ENCODE measurements around the gene RAI1.
"Not testable (repeated sequence)": the region's sequence is repeated elsewhere in the genome, so short reads cannot be mapped to it uniquely, and the experiment has no call there.

The RAI1 gene

DNA sequence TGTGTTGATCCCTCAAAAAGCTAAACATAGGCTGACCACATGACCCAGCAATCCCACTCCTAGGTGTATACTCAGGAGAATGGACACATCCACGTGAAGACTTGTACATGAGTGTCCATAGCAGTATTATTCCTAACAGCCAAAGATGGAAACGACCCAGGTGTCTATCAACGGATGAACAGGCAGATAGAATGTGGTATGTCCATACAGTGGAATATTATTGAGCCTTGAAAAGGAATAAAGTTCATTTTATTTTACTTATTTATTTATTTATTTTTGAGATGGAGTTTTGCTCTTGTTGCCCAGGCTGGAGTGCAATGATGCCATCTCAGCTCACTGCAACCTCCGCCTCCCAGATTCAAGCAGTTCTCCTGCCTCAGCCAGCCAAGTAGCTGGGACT is 36.1 kb upstream of the RAI1 start:
- H3K9me3 ChIP-seq (ENCODE audit: control insufficient read depth in 2 of 2, low read length in 2 of 2); H3K27ac ChIP-seq (ENCODE audit: low read length); H3K27me3 ChIP-seq (ENCODE audit: control insufficient read depth in 1 of 2, insufficient read depth in 2 of 2, low read length in 2 of 2); H3K9ac ChIP-seq (ENCODE audit: low read length in 2 of 2); H3K4me3 ChIP-seq (ENCODE audit: low read length in 2 of 2); H3K36me3 ChIP-seq (ENCODE audit: control insufficient read depth in 2 of 2, insufficient read depth in 2 of 2, low read length in 2 of 2); H3K4me1 ChIP-seq (ENCODE audit: control insufficient read depth, insufficient read depth, low read length): not testable (repeated sequence)

DNA sequence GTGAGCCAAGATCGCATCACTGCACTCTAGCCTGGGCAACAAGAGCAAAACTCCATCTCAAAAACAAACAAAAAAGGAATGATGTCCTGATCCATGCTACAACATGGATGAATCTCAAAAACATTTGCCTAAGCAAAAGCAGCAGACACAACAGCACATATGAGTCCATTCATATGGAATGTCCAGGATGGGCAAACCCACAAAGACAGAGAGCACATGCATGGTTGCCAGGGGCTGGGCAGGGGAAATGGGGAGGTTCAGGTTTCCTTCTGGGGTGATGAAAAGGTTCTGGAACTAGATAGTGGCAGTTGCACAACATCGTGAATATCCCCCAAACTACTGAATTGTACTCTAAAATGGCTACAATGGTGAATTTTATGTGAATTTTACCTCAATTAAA is 35.3 kb upstream of the RAI1 start:
- no peak overlapping the region for H3K4me3 ChIP-seq (ENCODE audit: low read length in 2 of 2)
- H3K36me3 ChIP-seq (ENCODE audit: control insufficient read depth in 2 of 2, insufficient read depth in 2 of 2, low read length in 2 of 2) = no peaks in the 10 kb centered on the region
- H3K27me3 ChIP-seq (ENCODE audit: control insufficient read depth in 1 of 2, insufficient read depth in 2 of 2, low read length in 2 of 2) = no peaks in the 10 kb centered on the region
- H3K9me3 ChIP-seq (ENCODE audit: control insufficient read depth in 2 of 2, low read length in 2 of 2) = peaks cover 0 to 3% of the 10 kb centered on the region in 2 donors
- H3K27ac ChIP-seq (ENCODE audit: low read length) = no peak overlapping the region
- peaks cover 9% of the 10 kb centered on the region for H3K4me1 ChIP-seq (ENCODE audit: control insufficient read depth, insufficient read depth, low read length)
- no peak overlapping the region for H3K9ac ChIP-seq (ENCODE audit: low read length in 2 of 2)

DNA sequence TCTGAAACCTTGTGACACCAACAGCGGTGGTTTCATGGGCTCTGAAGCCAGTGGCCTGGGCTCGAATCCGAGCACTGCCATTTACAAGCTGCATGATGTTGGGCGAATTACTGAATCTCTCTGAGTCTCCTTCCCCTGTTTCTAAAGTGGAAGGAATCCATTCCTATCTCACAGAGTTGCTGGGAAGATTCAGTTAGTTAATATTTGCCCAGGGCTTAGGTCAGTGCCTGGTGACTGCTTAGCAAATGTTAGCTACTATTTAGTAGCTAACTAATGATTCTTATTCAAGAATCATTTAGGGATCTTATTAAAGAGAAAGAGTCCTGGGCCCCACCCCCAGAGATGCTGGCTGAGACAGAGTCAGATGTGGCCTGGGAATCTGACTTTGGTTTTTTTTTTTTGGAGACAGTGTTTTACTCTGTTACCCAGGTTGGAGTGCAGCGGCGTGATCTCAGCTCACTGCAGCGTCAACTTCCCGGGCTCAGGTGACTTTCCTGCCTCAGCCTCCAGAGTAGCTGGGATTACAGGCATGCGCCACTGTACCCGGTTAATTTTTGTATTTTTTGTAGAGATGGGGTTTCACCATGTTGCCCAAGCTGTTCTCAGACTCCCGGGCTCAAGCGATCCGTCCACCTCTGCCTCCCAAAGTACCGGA is 33.6 kb upstream of the RAI1 start:
- Histone ChIP-seq H3K9me3 (ENCODE audit: control insufficient read depth in 2 of 2, low read length in 2 of 2) (peaks cover 0 to 3% of the 10 kb centered on the region in 2 donors), H3K9ac (ENCODE audit: low read length in 2 of 2) (no peak overlapping the region), H3K27ac (ENCODE audit: low read length) (no peak overlapping the region), H3K4me3 (ENCODE audit: low read length in 2 of 2) (no peak overlapping the region), H3K36me3 (ENCODE audit: control insufficient read depth in 2 of 2, insufficient read depth in 2 of 2, low read length in 2 of 2) (no peaks in the 10 kb centered on the region), H3K27me3 (ENCODE audit: control insufficient read depth in 1 of 2, insufficient read depth in 2 of 2, low read length in 2 of 2) (no peaks in the 10 kb centered on the region), H3K4me1 (ENCODE audit: control insufficient read depth, insufficient read depth, low read length) (peaks cover 9% of the 10 kb centered on the region)

DNA sequence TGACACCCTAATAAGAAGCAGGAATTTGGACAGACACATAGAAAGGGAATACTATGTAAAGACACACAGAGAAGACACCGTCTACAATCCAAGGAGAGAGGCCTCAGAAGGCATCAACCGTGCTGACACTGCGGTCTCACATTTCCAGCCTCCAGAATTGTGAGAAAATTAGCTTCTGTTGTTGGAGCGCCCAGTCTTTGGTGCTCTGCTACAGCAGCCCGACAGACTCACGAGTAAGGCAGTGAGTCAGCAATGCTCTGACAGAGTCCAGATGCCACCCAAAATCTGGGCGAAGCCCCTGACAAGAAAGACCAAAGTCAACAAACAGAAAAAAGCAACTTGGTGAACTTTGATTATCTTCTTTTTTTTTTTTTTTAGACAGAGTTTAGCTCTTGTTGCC is 32.5 kb upstream of the RAI1 start:
- H3K36me3 ChIP-seq (ENCODE audit: control insufficient read depth in 2 of 2, insufficient read depth in 2 of 2, low read length in 2 of 2) = no peaks in the 10 kb centered on the region
- H3K27me3 ChIP-seq (ENCODE audit: control insufficient read depth in 1 of 2, insufficient read depth in 2 of 2, low read length in 2 of 2) = no peaks in the 10 kb centered on the region
- peaks cover 0 to 3% of the 10 kb centered on the region in 2 donors for H3K9me3 ChIP-seq (ENCODE audit: control insufficient read depth in 2 of 2, low read length in 2 of 2)
- H3K4me1 ChIP-seq (ENCODE audit: control insufficient read depth, insufficient read depth, low read length) = peaks cover 9% of the 10 kb centered on the region
- no peak overlapping the region for H3K9ac ChIP-seq (ENCODE audit: low read length in 2 of 2)
- no peak overlapping the region for H3K4me3 ChIP-seq (ENCODE audit: low read length in 2 of 2)
- H3K27ac ChIP-seq (ENCODE audit: low read length) = peak overlapping the region; percentile 46

DNA sequence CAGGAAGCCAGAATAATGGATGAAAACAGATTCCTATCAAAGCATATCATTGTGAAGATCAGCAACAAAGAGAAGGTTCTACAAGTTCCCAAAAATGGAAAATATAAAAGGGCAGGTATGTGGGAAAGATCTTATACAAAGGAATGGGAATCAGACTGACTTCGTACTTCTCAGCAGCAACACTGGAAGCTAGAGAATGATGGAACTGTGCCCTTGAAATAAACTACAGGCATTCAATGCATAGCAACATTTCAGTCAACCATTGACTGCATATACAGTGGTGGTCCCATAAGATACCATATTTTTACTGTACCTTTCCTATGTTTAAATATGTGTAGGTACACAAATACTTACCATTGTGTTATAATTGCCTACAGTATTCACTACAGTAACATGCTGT is 30.3 kb upstream of the RAI1 start:
- Histone ChIP-seq H3K9ac (ENCODE audit: low read length in 2 of 2) (no peak overlapping the region), H3K9me3 (ENCODE audit: control insufficient read depth in 2 of 2, low read length in 2 of 2) (no peaks in the 10 kb centered on the region), H3K4me1 (ENCODE audit: control insufficient read depth, insufficient read depth, low read length) (peaks cover 9% of the 10 kb centered on the region), H3K4me3 (ENCODE audit: low read length in 2 of 2) (no peak overlapping the region), H3K27ac (ENCODE audit: low read length) (no peak overlapping the region), H3K36me3 (ENCODE audit: control insufficient read depth in 2 of 2, insufficient read depth in 2 of 2, low read length in 2 of 2) (no peaks in the 10 kb centered on the region), H3K27me3 (ENCODE audit: control insufficient read depth in 1 of 2, insufficient read depth in 2 of 2, low read length in 2 of 2) (no peaks in the 10 kb centered on the region)

DNA sequence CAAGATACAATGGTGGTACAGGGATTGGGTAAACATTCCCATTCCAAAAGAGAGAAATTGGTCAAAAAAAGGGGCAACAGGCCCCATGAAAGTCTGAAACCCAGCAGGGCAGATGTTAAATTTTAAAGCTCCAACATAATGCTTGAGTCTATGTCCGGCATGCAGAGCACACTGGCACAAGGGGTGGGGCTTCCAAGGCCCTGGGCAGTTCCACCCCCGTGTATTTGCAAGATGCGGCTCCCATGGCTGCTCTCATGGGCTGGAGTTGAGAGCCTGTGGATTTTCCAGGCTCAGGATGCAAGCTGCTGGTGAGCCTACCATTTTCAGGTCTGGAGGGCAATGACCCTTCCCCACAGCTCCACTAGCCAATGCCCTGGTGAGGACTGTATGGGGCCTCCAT is 27.9 kb upstream of the RAI1 start:
- H3K27me3 ChIP-seq (ENCODE audit: control insufficient read depth in 1 of 2, insufficient read depth in 2 of 2, low read length in 2 of 2) = no peaks in the 10 kb centered on the region
- peaks cover 2 to 3% of the 10 kb centered on the region in 2 donors for H3K9me3 ChIP-seq (ENCODE audit: control insufficient read depth in 2 of 2, low read length in 2 of 2)
- peaks cover 8% of the 10 kb centered on the region for H3K4me1 ChIP-seq (ENCODE audit: control insufficient read depth, insufficient read depth, low read length)
- no peak overlapping the region for H3K9ac ChIP-seq (ENCODE audit: low read length in 2 of 2)
- H3K36me3 ChIP-seq (ENCODE audit: control insufficient read depth in 2 of 2, insufficient read depth in 2 of 2, low read length in 2 of 2) = no peaks in the 10 kb centered on the region
- H3K4me3 ChIP-seq (ENCODE audit: low read length in 2 of 2) = no peak overlapping the region
- no peak overlapping the region for H3K27ac ChIP-seq (ENCODE audit: low read length)

DNA sequence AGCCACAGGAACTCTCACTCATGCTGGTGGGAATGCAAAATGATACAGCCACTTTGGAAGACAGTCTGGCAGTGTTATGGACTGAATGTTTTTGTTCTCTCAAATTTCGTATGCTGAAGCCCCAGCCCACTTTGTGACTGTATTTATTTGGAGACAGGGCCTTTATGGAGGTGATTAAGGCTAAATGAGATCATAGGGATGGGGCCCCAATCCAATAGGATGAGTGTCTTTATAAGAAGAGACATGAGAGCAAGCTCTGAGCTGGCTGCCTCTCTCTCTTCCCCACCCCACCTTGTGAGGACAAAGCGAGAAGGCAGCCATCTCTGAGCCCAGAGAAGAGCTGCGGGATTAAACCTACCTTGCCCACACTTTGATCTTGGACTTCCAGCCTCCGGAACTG is 21.9 kb upstream of the RAI1 start:
- Histone ChIP-seq H3K9me3 (ENCODE audit: control insufficient read depth in 2 of 2, low read length in 2 of 2) (peaks cover 3 to 10% of the 10 kb centered on the region in 2 donors), H3K4me3 (ENCODE audit: low read length in 2 of 2) (no peak overlapping the region), H3K27me3 (ENCODE audit: control insufficient read depth in 1 of 2, insufficient read depth in 2 of 2, low read length in 2 of 2) (no peaks in the 10 kb centered on the region), H3K9ac (ENCODE audit: low read length in 2 of 2) (no peak overlapping the region), H3K36me3 (ENCODE audit: control insufficient read depth in 2 of 2, insufficient read depth in 2 of 2, low read length in 2 of 2) (no peaks in the 10 kb centered on the region), H3K27ac (ENCODE audit: low read length) (no peak overlapping the region), H3K4me1 (ENCODE audit: control insufficient read depth, insufficient read depth, low read length) (peaks cover 6% of the 10 kb centered on the region)

DNA sequence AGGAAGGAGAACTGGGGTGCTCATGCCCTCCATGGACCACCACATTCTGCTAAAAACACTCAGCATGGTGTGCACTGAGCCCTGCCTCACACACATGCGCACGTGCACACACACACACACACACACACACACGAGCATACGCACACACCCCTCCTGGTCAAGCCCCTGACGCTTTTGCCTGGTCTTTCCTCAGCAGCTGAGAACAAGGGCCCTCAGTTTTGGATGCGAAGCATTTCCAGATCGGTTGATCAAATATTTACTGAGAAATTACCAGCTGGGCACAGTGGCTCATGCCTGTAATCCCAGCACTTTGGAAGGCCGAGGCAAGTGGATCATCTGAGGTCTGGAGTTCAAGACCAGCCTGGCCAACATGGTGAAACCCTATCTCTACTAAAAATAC is 20.1 kb upstream of the RAI1 start:
- Histone ChIP-seq H3K27me3 (ENCODE audit: control insufficient read depth in 1 of 2, insufficient read depth in 2 of 2, low read length in 2 of 2) (no peaks in the 10 kb centered on the region), H3K9ac (ENCODE audit: low read length in 2 of 2) (no peak overlapping the region), H3K36me3 (ENCODE audit: control insufficient read depth in 2 of 2, insufficient read depth in 2 of 2, low read length in 2 of 2) (no peaks in the 10 kb centered on the region)

DNA sequence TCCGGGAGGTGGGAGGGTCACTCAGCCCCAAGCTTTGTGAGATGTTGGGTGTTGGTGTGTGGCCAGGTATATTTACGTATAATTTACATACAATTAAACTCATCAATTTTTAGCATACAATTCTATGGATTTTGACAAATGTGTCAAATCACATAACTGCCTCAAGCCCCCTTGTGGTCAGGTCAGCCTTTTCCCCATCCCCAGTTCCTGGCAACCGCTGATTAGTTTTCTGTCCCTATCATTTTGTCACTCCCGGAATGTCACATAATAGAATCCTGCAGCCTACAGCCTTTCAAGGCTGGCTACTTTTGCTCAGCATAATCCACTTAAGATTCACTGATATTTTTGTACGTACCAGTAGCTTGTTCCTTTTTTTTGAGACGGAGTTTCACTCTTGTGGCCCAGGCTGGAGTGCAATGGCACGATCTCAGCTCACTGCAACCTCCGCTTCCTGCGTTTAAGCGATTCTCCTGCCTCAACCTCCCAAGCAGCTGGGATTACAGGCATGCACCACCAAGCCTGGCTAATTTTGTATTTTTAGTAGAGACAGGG is 19.3 kb upstream of the RAI1 start:
- H3K9ac ChIP-seq (ENCODE audit: low read length in 2 of 2) = no peak overlapping the region
- H3K27ac ChIP-seq (ENCODE audit: low read length) = no peak overlapping the region
- no peaks in the 10 kb centered on the region for H3K36me3 ChIP-seq (ENCODE audit: control insufficient read depth in 2 of 2, insufficient read depth in 2 of 2, low read length in 2 of 2)
- H3K9me3 ChIP-seq (ENCODE audit: control insufficient read depth in 2 of 2, low read length in 2 of 2) = peaks cover 3 to 10% of the 10 kb centered on the region in 2 donors
- H3K27me3 ChIP-seq (ENCODE audit: control insufficient read depth in 1 of 2, insufficient read depth in 2 of 2, low read length in 2 of 2) = no peaks in the 10 kb centered on the region
- H3K4me1 ChIP-seq (ENCODE audit: control insufficient read depth, insufficient read depth, low read length) = peaks cover 6% of the 10 kb centered on the region
- H3K4me3 ChIP-seq (ENCODE audit: low read length in 2 of 2) = no peak overlapping the region

More for the DNA sequence above, 20.1 kb upstream of the RAI1 start:
- H3K4me1 ChIP-seq (ENCODE audit: control insufficient read depth, insufficient read depth, low read length) = peaks cover 6% of the 10 kb centered on the region
- no peak overlapping the region for H3K4me3 ChIP-seq (ENCODE audit: low read length in 2 of 2)
- H3K9me3 ChIP-seq (ENCODE audit: control insufficient read depth in 2 of 2, low read length in 2 of 2) = peaks cover 3 to 10% of the 10 kb centered on the region in 2 donors
- no peak overlapping the region for H3K27ac ChIP-seq (ENCODE audit: low read length)

DNA sequence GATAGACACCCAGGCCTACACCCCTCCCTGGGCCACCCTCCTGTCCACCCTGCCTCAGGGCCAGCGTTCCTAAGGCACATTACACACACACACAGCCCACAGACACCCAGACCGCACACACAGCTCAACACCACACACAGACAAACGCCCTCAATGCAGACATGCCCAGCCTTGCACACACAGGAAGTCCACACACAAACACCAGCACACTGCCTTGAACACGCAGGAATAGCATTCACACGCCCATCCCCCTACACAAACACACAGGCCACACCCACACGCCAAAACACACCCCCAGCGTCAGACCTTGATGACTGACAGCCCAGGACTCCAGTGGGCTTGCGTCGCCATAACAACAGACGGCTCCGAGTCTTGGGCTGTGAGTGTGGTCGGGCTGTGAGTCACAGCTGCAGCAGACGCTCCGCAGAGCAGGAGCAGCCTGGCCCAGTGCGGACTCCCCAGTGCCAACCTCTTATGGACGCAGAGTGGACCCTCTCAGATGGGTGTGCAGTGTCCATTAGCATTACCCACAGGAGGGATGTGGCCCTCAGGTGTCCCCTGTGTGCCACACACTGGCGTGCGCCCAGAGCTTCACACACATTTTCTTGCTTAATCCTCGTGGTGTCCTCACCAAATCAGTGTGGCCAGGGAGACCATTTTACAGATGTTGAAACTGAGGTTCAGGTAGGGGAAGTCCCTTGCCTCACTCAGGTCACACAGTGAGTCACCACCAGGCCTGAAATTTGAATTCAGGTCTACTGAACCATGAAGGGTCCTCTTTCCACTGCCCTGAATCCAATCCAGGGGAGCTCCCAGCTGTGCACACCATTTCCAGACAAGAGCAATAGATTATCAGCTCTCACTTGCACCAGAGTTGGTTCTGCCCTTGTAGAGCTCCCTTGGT is 17.8 kb upstream of the RAI1 start:
- H3K9me3 ChIP-seq (ENCODE audit: control insufficient read depth in 2 of 2, low read length in 2 of 2) = peaks cover 0 to 8% of the 10 kb centered on the region in 2 donors
- no peaks in the 10 kb centered on the region for H3K36me3 ChIP-seq (ENCODE audit: control insufficient read depth in 2 of 2, insufficient read depth in 2 of 2, low read length in 2 of 2)
- H3K27ac ChIP-seq (ENCODE audit: low read length) = no peak overlapping the region
- H3K9ac ChIP-seq (ENCODE audit: low read length in 2 of 2) = no peak overlapping the region
- H3K4me1 ChIP-seq (ENCODE audit: control insufficient read depth, insufficient read depth, low read length) = peaks cover 6% of the 10 kb centered on the region
- H3K27me3 ChIP-seq (ENCODE audit: control insufficient read depth in 1 of 2, insufficient read depth in 2 of 2, low read length in 2 of 2) = no peaks in the 10 kb centered on the region
- H3K4me3 ChIP-seq (ENCODE audit: low read length in 2 of 2) = no peak overlapping the region

DNA sequence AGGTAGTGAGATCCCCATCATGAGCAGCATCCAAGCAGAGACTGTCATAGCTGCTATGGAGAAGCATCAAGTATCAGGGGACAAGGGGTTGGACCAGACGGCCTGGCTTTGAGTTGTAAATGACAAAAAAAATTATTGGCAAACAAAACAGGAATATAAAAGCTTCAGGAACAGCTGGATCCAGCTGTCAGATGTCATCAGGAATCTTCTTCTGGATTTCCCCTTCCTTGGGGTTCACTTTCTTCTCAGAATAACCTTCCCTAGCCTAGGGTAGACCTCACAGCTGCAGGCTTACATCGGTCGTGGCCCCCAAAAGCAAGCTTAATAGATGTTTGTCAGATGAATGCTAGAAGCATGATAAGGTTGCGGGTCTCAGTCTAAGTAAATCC is 17.2 kb upstream of the RAI1 start:
- Histone ChIP-seq H3K9ac (ENCODE audit: low read length in 2 of 2) (no peak overlapping the region), H3K9me3 (ENCODE audit: control insufficient read depth in 2 of 2, low read length in 2 of 2) (peaks cover 0 to 4% of the 10 kb centered on the region in 2 donors), H3K27me3 (ENCODE audit: control insufficient read depth in 1 of 2, insufficient read depth in 2 of 2, low read length in 2 of 2) (no peaks in the 10 kb centered on the region), H3K36me3 (ENCODE audit: control insufficient read depth in 2 of 2, insufficient read depth in 2 of 2, low read length in 2 of 2) (no peaks in the 10 kb centered on the region), H3K4me1 (ENCODE audit: control insufficient read depth, insufficient read depth, low read length) (peaks cover 6% of the 10 kb centered on the region), H3K27ac (ENCODE audit: low read length) (no peak overlapping the region), H3K4me3 (ENCODE audit: low read length in 2 of 2) (no peak overlapping the region)
